ENCODE results near the gene TRIM40. TPM values are rescaled to one million over a fixed set of nuclear protein-coding genes. Genes with fewer than 3 reads are reported as not detected.

Gene TRIM40
- total RNA-seq, 1 donor from 2014 or later: not detected

DNA sequence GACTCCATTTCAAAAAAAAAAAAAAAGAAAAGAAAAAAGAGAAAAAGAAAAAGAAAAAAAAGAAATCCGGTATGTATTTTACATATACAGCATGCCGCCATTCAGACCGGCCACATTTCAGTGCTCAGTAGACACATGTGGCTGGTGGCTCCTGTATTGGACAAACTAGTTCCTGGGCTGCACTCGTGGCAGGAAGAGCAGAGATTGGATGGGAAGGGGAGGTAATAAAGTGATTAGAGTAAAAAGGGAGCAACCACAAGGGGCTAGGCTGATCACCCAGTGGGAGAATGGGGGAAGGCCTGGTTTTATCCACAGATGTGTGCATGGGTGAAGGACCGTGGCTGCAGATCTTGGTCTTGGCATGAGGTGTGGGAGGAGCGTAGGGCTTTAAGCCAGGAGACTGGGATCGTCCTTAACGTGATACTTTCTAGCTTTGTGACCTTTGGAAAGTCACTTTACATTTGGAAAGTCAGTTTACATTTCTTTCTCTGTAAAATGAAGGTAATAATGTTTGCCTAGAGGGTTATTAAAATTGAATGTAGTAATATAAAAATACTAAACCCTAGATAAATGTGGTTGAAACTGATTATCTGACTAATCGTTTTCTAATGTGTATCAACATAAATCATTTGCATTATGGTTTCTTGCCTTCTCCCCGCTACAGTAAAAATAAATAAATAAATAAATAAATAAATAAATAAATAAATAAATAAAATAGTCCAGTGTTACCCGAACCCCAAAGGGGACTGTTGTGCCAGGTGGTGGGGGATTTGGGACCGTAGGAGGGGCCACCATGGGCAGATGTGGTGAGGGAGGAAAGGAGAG, 26.5 kb downstream of the TRIM40 start:
- no peak overlapping the region for H2AFZ ChIP-seq (ENCODE audit: low read depth, low read length)
- TF ChIP-seq, protein P1, sequence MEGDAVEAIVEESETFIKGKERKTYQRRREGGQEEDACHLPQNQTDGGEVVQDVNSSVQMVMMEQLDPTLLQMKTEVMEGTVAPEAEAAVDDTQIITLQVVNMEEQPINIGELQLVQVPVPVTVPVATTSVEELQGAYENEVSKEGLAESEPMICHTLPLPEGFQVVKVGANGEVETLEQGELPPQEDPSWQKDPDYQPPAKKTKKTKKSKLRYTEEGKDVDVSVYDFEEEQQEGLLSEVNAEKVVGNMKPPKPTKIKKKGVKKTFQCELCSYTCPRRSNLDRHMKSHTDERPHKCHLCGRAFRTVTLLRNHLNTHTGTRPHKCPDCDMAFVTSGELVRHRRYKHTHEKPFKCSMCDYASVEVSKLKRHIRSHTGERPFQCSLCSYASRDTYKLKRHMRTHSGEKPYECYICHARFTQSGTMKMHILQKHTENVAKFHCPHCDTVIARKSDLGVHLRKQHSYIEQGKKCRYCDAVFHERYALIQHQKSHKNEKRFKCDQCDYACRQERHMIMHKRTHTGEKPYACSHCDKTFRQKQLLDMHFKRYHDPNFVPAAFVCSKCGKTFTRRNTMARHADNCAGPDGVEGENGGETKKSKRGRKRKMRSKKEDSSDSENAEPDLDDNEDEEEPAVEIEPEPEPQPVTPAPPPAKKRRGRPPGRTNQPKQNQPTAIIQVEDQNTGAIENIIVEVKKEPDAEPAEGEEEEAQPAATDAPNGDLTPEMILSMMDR (IDR thresholded peaks at IDR 0.05; ENCODE audit: insufficient read depth, low read depth, low read length): no peak
- no peak for TF ChIP-seq EZH2 (IDR thresholded peaks at IDR 0.05; ENCODE audit: insufficient read depth, low read length)
- no peak for FAIRE-seq
- no peaks in the 10 kb centered on the region for H3K79me2 ChIP-seq (ENCODE audit: insufficient read depth, low read length)
- no peaks in the 10 kb centered on the region for H3K4me1 ChIP-seq (ENCODE audit: insufficient read depth, low read length)
- no peaks in the 10 kb centered on the region for H3K9me3 ChIP-seq (ENCODE audit: insufficient read depth, low read depth, low read length)
- Mint-ChIP-seq H3K27me3 (ENCODE audit: low read depth, unreplicated experiment) (peaks cover 47% of the 10 kb centered on the region), H3K36me3 (ENCODE audit: low read depth, unreplicated experiment) (no peaks in the 10 kb centered on the region), H3K9me3 (ENCODE audit: unreplicated experiment) (peaks cover 9% of the 10 kb centered on the region), H3K4me3 (ENCODE audit: unreplicated experiment) (no peak overlapping the region), H3K27ac (ENCODE audit: unreplicated experiment) (no peak overlapping the region), H3K4me1 (ENCODE audit: low read depth, unreplicated experiment) (no peaks in the 10 kb centered on the region)
- peaks cover 13% of the 10 kb centered on the region for H3K27me3 ChIP-seq (ENCODE audit: insufficient read depth, low read length)
- no peak overlapping the region for H3K9ac ChIP-seq (ENCODE audit: low read length)
- H4K20me1 ChIP-seq (ENCODE audit: insufficient read depth, low read length): no peaks in the 10 kb centered on the region
- DNase-seq (ENCODE audit: low read depth): no peak
- H3K27ac ChIP-seq (ENCODE audit: low read depth, low read length): no peak overlapping the region
- H3K4me2 ChIP-seq (ENCODE audit: low read length): no peak overlapping the region
- no peaks in the 10 kb centered on the region for H3K36me3 ChIP-seq (ENCODE audit: insufficient read depth, low read length)
- H3K4me3 ChIP-seq (ENCODE audit: insufficient read depth, low read depth, low read length): no peak overlapping the region

DNA sequence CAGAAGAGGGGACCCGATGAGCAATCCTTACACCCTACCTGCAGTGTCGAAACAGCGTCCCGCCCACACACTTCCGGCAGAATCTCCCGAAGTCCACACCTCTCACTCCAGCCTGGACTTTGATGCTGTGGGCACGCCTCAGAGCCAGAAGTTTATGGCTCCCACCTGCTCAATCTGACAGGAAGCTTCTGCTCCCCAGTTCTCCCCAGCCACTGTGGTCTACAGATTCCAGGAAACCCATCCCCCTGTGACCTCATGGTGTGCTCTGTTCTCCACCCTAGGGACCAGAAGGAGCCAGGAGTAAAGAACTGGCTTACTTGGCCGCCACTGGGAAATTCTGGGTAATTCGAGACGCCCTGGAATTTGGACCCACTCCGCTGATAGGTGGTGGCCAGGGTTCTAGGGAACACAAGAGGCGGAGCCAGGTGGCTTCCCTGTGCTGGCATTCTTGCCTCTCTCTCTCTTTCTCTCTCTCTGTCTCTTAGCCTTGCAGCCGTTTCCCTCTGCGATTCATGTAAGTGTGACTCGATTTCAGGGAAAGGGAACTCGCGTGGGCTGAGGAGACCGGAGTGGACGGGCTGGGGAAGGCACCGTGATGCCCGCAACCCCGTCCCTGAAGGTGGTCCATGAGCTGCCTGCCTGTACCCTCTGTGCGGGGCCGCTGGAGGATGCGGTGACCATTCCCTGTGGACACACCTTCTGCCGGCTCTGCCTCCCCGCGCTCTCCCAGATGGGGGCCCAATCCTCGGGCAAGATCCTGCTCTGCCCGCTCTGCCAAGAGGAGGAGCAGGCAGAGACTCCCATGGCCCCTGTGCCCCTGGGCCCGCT, 27.4 kb downstream of the TRIM40 start, which contains the start of gene TRIM15:
Gene TRIM15, plus strand, starts transcription at position 457 of the 828 bp plus-strand sequence. Its CDS starts 139 bp downstream, at position 596.
- H3K4me1 Mint-ChIP-seq (ENCODE audit: low read depth, unreplicated experiment): no peaks in the 10 kb centered on the region
- Histone ChIP-seq H3K4me3 (ENCODE audit: insufficient read depth, low read depth, low read length) (no peak within 1 kb of the TSS), H3K79me2 (ENCODE audit: insufficient read depth, low read length) (no peaks in the 10 kb centered on the region), H3K27me3 (ENCODE audit: insufficient read depth, low read length) (peaks cover 21% of the 10 kb centered on the region), H3K27ac (ENCODE audit: low read depth, low read length) (no peak within 1 kb of the TSS), H3K4me1 (ENCODE audit: insufficient read depth, low read length) (no peaks in the 10 kb centered on the region), H3K9me3 (ENCODE audit: insufficient read depth, low read depth, low read length) (no peaks in the 10 kb centered on the region), H2AFZ (ENCODE audit: low read depth, low read length) (no peak within 1 kb of the TSS), H3K4me2 (ENCODE audit: low read length) (no peak within 1 kb of the TSS), H3K9ac (ENCODE audit: low read length) (no peak within 1 kb of the TSS), H4K20me1 (ENCODE audit: insufficient read depth, low read length) (no peaks in the 10 kb centered on the region), H3K36me3 (ENCODE audit: insufficient read depth, low read length) (no peaks in the 10 kb centered on the region)
- TF ChIP-seq, protein P1 (IDR thresholded peaks at IDR 0.05; ENCODE audit: insufficient read depth, low read depth, low read length): no peak
- TF ChIP-seq EZH2 (IDR thresholded peaks at IDR 0.05; ENCODE audit: insufficient read depth, low read length): no peak
- no peak within 1 kb of the TSS for H3K4me3 Mint-ChIP-seq (ENCODE audit: unreplicated experiment)
- no peak for DNase-seq (ENCODE audit: low read depth)
- no peak for FAIRE-seq
- H3K27ac Mint-ChIP-seq (ENCODE audit: unreplicated experiment): no peak within 1 kb of the TSS
- H3K9me3 Mint-ChIP-seq (ENCODE audit: unreplicated experiment): peaks cover 8% of the 10 kb centered on the region
- H3K36me3 Mint-ChIP-seq (ENCODE audit: low read depth, unreplicated experiment): no peaks in the 10 kb centered on the region
- peaks cover 51% of the 10 kb centered on the region for H3K27me3 Mint-ChIP-seq (ENCODE audit: low read depth, unreplicated experiment)

Measured in astrocyte (in vitro differentiated cells and primary cell).